Panc1 (cell line): ENCODE results near the gene ALDOA.

ENCODE experiments used
- POLR2AphosphoS5 ChIP-seq: IDR thresholded peaks from 2 replicates; pipeline ENCODE4 v1.6.1; 2012; ENCODE audit warnings: mild to moderate bottlenecking, low read depth, low read length, moderate library complexity
- REST ChIP-seq, 2 experiments: IDR thresholded peaks; 2 replicates each; pipeline ENCODE4 v1.6.1; 2011 to 2012; ENCODE audit warnings: low read depth in 2 of 2, control low read depth in 1 of 2, low read length in 1 of 2, mild to moderate bottlenecking in 1 of 2, moderate library complexity in 1 of 2; ENCODE audit not compliant: insufficient read depth in 1 of 2
- TCF7L2 ChIP-seq: IDR thresholded peaks from 2 replicates; pipeline ENCODE4 v1.6.1; 2011; ENCODE audit warnings: mild to moderate bottlenecking, low read depth, low read length, inconsistent platforms
- TF ChIP-seq, protein P1 (sequence below): fragments of 450-650 bp; IDR thresholded peaks from 2 replicates; pipeline ENCODE4 v1.5.1; 2017; ENCODE audit warnings: mild to moderate bottlenecking

- TF ChIP-seq POLR2AphosphoS5, result no peak
- TF ChIP-seq, protein P1, sequence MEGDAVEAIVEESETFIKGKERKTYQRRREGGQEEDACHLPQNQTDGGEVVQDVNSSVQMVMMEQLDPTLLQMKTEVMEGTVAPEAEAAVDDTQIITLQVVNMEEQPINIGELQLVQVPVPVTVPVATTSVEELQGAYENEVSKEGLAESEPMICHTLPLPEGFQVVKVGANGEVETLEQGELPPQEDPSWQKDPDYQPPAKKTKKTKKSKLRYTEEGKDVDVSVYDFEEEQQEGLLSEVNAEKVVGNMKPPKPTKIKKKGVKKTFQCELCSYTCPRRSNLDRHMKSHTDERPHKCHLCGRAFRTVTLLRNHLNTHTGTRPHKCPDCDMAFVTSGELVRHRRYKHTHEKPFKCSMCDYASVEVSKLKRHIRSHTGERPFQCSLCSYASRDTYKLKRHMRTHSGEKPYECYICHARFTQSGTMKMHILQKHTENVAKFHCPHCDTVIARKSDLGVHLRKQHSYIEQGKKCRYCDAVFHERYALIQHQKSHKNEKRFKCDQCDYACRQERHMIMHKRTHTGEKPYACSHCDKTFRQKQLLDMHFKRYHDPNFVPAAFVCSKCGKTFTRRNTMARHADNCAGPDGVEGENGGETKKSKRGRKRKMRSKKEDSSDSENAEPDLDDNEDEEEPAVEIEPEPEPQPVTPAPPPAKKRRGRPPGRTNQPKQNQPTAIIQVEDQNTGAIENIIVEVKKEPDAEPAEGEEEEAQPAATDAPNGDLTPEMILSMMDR, result no peak
- TF ChIP-seq TCF7L2, result no peak
- no peak for TF ChIP-seq REST (IDR thresholded peaks at IDR 0.05; ENCODE audit: insufficient read depth in 1 of 2, low read depth in 2 of 2, low read length in 1 of 2)
Observed at GRCh38 chr16:30040221-30040620, 25.3 kb upstream of the ALDOA start.
